H1 (cell line): Measurements from ENCODE around the gene PAX7. TPM values are rescaled to one million over a fixed set of nuclear protein-coding genes. Genes with fewer than 3 reads are reported as not detected.

Experiments
- CTCF ChIA-PET: fragments of 300-600 bp; sonication (Branson Sonifier 250); formaldehyde crosslinking; loops from one replicate; lab custom pipeline; 2021; ENCODE audit not compliant: partially characterized antibody; lab: Charles Lee
- POLR2A ChIA-PET: fragments of 300-600 bp; sonication (Branson Sonifier 250); formaldehyde crosslinking; loops from one replicate; lab custom pipeline; 2021; ENCODE audit warnings: inconsistent platforms; ENCODE audit not compliant: partially characterized antibody; lab: Charles Lee
- DNase-seq, 2 experiments: peaks; one replicate each; pipeline versions ENCODE4 v3.0.0 to v3.0.0-alpha.2; 2010 to 2022; ENCODE audit warnings: low spot score in 2 of 2, low read depth in 1 of 2, mixed read lengths in 1 of 2
- FAIRE-seq: peaks from 2 replicates; lab custom pipeline; 2011; peaks lifted over from hg19 to GRCh38; lab: Jason Lieb, UNC
- H2AFZ ChIP-seq: 2 replicates; pipeline ENCODE4 v1.8.1; 2012; ENCODE audit warnings: low read length, inconsistent platforms
- H2AK5ac ChIP-seq: 2 replicates; pipeline ENCODE4 v1.6.1; 2013; ENCODE audit warnings: low read depth, low read length
- H2BK120ac ChIP-seq: replicated peaks from 2 replicates; pipeline ENCODE3; 2013; ENCODE audit warnings: low read depth, low read length, inconsistent platforms
- H2BK12ac ChIP-seq: 2 replicates; pipeline ENCODE4 v1.6.1; 2013; ENCODE audit warnings: low read depth, low read length
- H2BK15ac ChIP-seq: 2 replicates; pipeline ENCODE4 v1.6.1; 2013; ENCODE audit warnings: low read length
- H2BK20ac ChIP-seq: 2 replicates; pipeline ENCODE4 v1.6.1; 2013; ENCODE audit warnings: low read length
- H2BK5ac ChIP-seq: 2 replicates; pipeline ENCODE4 v1.6.1; 2013; ENCODE audit warnings: low read depth, low read length
- H3K14ac ChIP-seq: 2 replicates; pipeline ENCODE4 v1.6.1; 2013; ENCODE audit warnings: inconsistent platforms; ENCODE audit not compliant: insufficient read length
- H3K18ac ChIP-seq: 2 replicates; pipeline ENCODE4 v1.6.1; 2013; ENCODE audit warnings: low read length; ENCODE audit errors: extremely low read depth
- H3K23ac ChIP-seq: 2 replicates; pipeline ENCODE4 v1.6.1; 2013; ENCODE audit warnings: inconsistent platforms; ENCODE audit not compliant: insufficient read length
- H3K23me2 ChIP-seq: 2 replicates; pipeline ENCODE4 v1.6.1; 2013; ENCODE audit warnings: low read depth, low read length
- H3K27ac ChIP-seq: 2 replicates; pipeline ENCODE4 v1.6.1; 2011; ENCODE audit warnings: low read depth, low read length, inconsistent platforms
- H3K27me3 ChIP-seq, 4 experiments: replicated peaks in 1 of 4; 1 replicate in 1 of 4; 2 replicates in 3 of 4; pipeline versions ENCODE4 v1.6.1 to v1.8.1; 2011 to 2013; ENCODE audit warnings: low read length in 3 of 4, mild to moderate bottlenecking in 3 of 4, inconsistent platforms in 2 of 4, mixed read lengths in 2 of 4, moderate library complexity in 1 of 4; ENCODE audit not compliant: control insufficient read depth in 3 of 4, insufficient read depth in 3 of 4; ENCODE audit errors: extremely low read depth in 1 of 4
- H3K36me3 ChIP-seq, 4 experiments: 2 replicates each; pipeline versions ENCODE4 v1.6.1 to v1.8.1; 2011 to 2013; ENCODE audit warnings: mild to moderate bottlenecking in 4 of 4, low read length in 3 of 4, moderate library complexity in 2 of 4, control low read depth in 1 of 4, inconsistent platforms in 1 of 4; ENCODE audit not compliant: insufficient read depth in 4 of 4, control insufficient read depth in 2 of 4
- H3K4ac ChIP-seq: replicated peaks from 2 replicates; pipeline ENCODE3; 2013; ENCODE audit warnings: low read length, low read depth, mixed read lengths, inconsistent platforms; ENCODE audit not compliant: insufficient read length
- H3K4me1 ChIP-seq, 4 experiments: replicated peaks in 1 of 4; 1 replicate in 1 of 4; 2 replicates in 3 of 4; pipeline versions ENCODE4 v1.6.1 to v1.8.1; 2011 to 2013; ENCODE audit warnings: low read length in 3 of 4, inconsistent platforms in 2 of 4, mixed read lengths in 1 of 4; ENCODE audit not compliant: insufficient read depth in 4 of 4, control insufficient read depth in 3 of 4
- H3K4me2 ChIP-seq, 2 experiments: 2 replicates each; pipeline versions ENCODE4 v1.6.1 to v1.8.1; 2011 to 2013; ENCODE audit warnings: low read depth in 2 of 2, low read length in 2 of 2, control low read depth in 1 of 2, inconsistent platforms in 1 of 2, mild to moderate bottlenecking in 1 of 2; ENCODE audit not compliant: insufficient read depth in 1 of 2
- H3K4me3 ChIP-seq, 4 experiments: fragments of 200-600, 300-600 bp in 1 of 4; sonication (generic), shearing (Covaris generic), sonication (Bioruptor Twin) in 1 of 4; 2 replicates each; pipeline versions ENCODE4 v1.5.1 to v1.8.1; 2011 to 2016; ENCODE audit warnings: low read length in 4 of 4, low read depth in 3 of 4, control low read depth in 2 of 4, inconsistent platforms in 2 of 4, mild to moderate bottlenecking in 2 of 4, mixed read lengths in 1 of 4, moderate library complexity in 1 of 4; ENCODE audit not compliant: insufficient read depth in 2 of 4; ENCODE audit errors: extremely low read depth in 1 of 4
- H3K56ac ChIP-seq: replicated peaks from 2 replicates; pipeline ENCODE3; 2013; ENCODE audit warnings: low read depth, mild to moderate bottlenecking, mixed read lengths, low read length, inconsistent platforms; ENCODE audit not compliant: insufficient read length
- H3K79me1 ChIP-seq: 2 replicates; pipeline ENCODE4 v1.6.1; 2013; ENCODE audit warnings: low read depth, low read length, control low read depth
- H3K79me2 ChIP-seq, 2 experiments: 2 replicates each; pipeline versions ENCODE4 v1.6.1 to v1.8.1; 2012 to 2013; ENCODE audit warnings: low read length in 2 of 2, mild to moderate bottlenecking in 2 of 2, inconsistent platforms in 1 of 2; ENCODE audit not compliant: insufficient read depth in 2 of 2, control insufficient read depth in 1 of 2
- H3K9ac ChIP-seq, 4 experiments: replicated peaks in 1 of 4; 1 replicate in 1 of 4; 2 replicates in 3 of 4; pipeline versions ENCODE4 v1.6.1 to v1.8.1; 2011 to 2013; ENCODE audit warnings: low read depth in 3 of 4, low read length in 3 of 4, control low read depth in 2 of 4, mild to moderate bottlenecking in 2 of 4, moderate library complexity in 2 of 4, inconsistent platforms in 1 of 4; ENCODE audit errors: extremely low read depth in 1 of 4
- H3K9me3 ChIP-seq, 2 experiments: 2 replicates each; pipeline versions ENCODE4 v1.6.1 to v1.8.1; 2012 to 2013; ENCODE audit warnings: mild to moderate bottlenecking in 2 of 2, moderate library complexity in 2 of 2, control low read depth in 1 of 2, inconsistent platforms in 1 of 2, low read depth in 1 of 2, low read length in 1 of 2, mixed read lengths in 1 of 2; ENCODE audit not compliant: insufficient read depth in 2 of 2
- H4K20me1 ChIP-seq, 2 experiments: replicated peaks in 1 of 2; 2 replicates each; pipeline versions ENCODE3 to v1.8.1; 2011 to 2013; ENCODE audit warnings: inconsistent platforms in 2 of 2, low read length in 2 of 2, mild to moderate bottlenecking in 1 of 2; ENCODE audit not compliant: insufficient read depth in 2 of 2, control insufficient read depth in 1 of 2
- H4K5ac ChIP-seq: 2 replicates; pipeline ENCODE4 v1.6.1; 2013; ENCODE audit warnings: low read length, low read depth, mixed read lengths, inconsistent platforms; ENCODE audit not compliant: insufficient read length
- H4K8ac ChIP-seq: 2 replicates; pipeline ENCODE4 v1.8.0; 2013; ENCODE audit warnings: mild to moderate bottlenecking, moderate library complexity, low read length, inconsistent platforms; ENCODE audit not compliant: insufficient read depth; ENCODE audit errors: extremely low read depth
- H4K91ac ChIP-seq: replicated peaks from 2 replicates; pipeline ENCODE3; 2013; ENCODE audit warnings: low read length, mixed read lengths, inconsistent platforms; ENCODE audit not compliant: insufficient read length
- ASH2L ChIP-seq: fragments of 200-600, 300-600 bp; sonication (generic); IDR thresholded peaks from one replicate; pipeline ENCODE4 v1.7.1; 2017; ENCODE audit warnings: low read length
- EP300 ChIP-seq, 2 experiments: IDR thresholded peaks; 1 replicate in 1 of 2; 2 replicates in 1 of 2; pipeline ENCODE4 v1.6.1; 2011 to 2012; ENCODE audit warnings: low read depth in 2 of 2, low read length in 2 of 2, mild to moderate bottlenecking in 2 of 2, borderline replicate concordance in 1 of 2, inconsistent platforms in 1 of 2, moderate library complexity in 1 of 2
- HDAC2 ChIP-seq, 2 experiments: fragments of 300-600 bp in 1 of 2; sonication (generic) in 1 of 2; IDR thresholded peaks; 2 replicates each; pipeline ENCODE4 v1.6.1; 2011 to 2012; ENCODE audit warnings: low read depth in 2 of 2, low read length in 2 of 2, mild to moderate bottlenecking in 2 of 2, moderate library complexity in 2 of 2, borderline replicate concordance in 1 of 2, inconsistent platforms in 1 of 2
- KDM1A ChIP-seq: fragments of 200-600, 300-600 bp; sonication (generic); IDR thresholded peaks from 2 replicates; pipeline ENCODE4 v1.7.1; 2016; ENCODE audit warnings: mild to moderate bottlenecking, low read length, borderline replicate concordance
- KDM4A ChIP-seq: IDR thresholded peaks from one replicate; pipeline ENCODE4 v1.7.1; 2012; ENCODE audit warnings: low read depth, mild to moderate bottlenecking, moderate library complexity, low read length, inconsistent platforms; ENCODE audit not compliant: severe bottlenecking
- POLR2AphosphoS5 ChIP-seq: IDR thresholded peaks from 2 replicates; pipeline ENCODE4 v1.6.1; 2011; ENCODE audit warnings: low read depth, low read length
- RAD21 ChIP-seq, 2 experiments: IDR thresholded peaks in 1 of 2; conservative IDR thresholded peaks in 1 of 2; 2 replicates each; pipeline ENCODE4 v1.6.1; 2011; ENCODE audit warnings: low read depth in 2 of 2, low read length in 2 of 2, improper control_type of control experiment in 1 of 2, inconsistent platforms in 1 of 2, mild to moderate bottlenecking in 1 of 2, moderate library complexity in 1 of 2
- SAP30 ChIP-seq: fragments of 300-600 bp; sonication (generic); IDR thresholded peaks from 2 replicates; pipeline ENCODE4 v1.7.1; 2012; ENCODE audit warnings: low read length, moderate library complexity, mild to moderate bottlenecking, inconsistent platforms; ENCODE audit not compliant: insufficient read depth, insufficient replicate concordance
- WGBS, 2 experiments: shearing (Covaris generic) in 1 of 2; methylation state at CpG; one replicate each; pipeline versions ENCODE4 v1.1.6 to v1.1.7; 2013 to 2015; ENCODE audit warnings: low lambda C conversion rate in 2 of 2, mixed read lengths in 2 of 2, inconsistent platforms in 1 of 2, low coverage in 1 of 2, missing lambda C conversion rate in 1 of 2; ENCODE audit not compliant: insufficient replicate concordance in 2 of 2, insufficient coverage in 1 of 2, insufficient read length in 1 of 2; ENCODE audit errors: extremely low coverage in 1 of 2, missing lambda C conversion rate in 1 of 2; 5-methylcytosine and 5-hydroxymethylcytosine counted together
- polyA plus RNA-seq, 7 experiments: library from polyadenylated mRNA; depleted of rRNA in 3 of 7; stranded (reverse) in 5 of 7; unstranded in 2 of 7; fragments of >200 nt in 5 of 7; fragments of 200-250 nt in 2 of 7; gene quantifications; 1 replicate in 5 of 7; 2 replicates in 1 of 7; 4 replicates in 1 of 7; pipeline versions ENCODE4 v1.2.1 to v1.2.3, GENCODE V29; 2011 to 2013; ENCODE audit warnings: missing spikeins in 2 of 7, mixed read lengths in 2 of 7
- total RNA-seq: library from RNA; stranded (reverse); fragmentation: NEBNext Ultra II Directional; extraction: Animal tissue kit (Norgen Biotek cat#: 25700); gene quantifications from 2 replicates; pipeline ENCODE4 v1.2.1, GENCODE V29; 2021
- TF ChIP-seq, protein P1 (sequence below): IDR thresholded peaks from 2 replicates; pipeline ENCODE4 v1.6.1; 2012; ENCODE audit warnings: inconsistent platforms

The PAX7 gene
- total and polyA plus RNA-seq, 2 of the 8 experiments (the other 6 are each of a cell fraction or from before 2014, with no cell fraction given), result not detected

DNA sequence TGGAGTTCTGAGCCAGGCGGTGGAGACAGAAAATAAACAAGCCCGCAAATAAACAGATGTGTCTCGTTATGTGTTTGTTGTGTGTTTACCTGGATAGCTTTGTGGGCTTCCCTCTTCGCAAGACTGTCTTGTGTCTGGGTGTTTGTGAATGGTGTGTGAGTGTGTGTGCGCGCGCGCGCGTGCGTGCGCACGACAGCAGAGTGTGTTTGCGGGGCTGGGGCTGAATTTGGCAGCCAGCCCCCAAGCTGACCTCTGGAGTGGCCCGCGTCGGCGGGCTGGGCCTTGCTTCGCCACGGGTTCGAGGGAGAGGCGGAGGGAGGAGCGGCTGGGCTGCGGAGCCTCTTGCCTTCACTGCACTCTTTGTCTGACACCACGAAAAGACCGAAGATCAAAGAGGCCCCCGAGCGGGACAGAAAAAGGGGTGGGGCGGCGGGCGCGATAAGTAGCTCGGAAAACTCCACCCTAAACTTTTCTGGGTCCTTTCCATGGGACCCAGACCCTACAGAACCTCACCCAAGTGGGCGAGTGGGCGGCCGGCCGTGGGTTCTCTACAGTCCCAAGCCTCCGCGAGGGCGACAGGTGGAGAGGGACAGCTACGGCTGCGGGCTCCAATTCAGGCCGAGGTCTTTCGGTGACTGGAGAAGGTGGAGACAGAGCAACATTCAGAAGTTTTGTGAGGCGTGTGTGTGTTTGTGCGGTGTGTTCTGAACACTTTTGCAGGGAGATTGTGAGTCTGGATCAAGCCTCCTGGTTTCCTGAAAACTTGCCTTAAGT is 14.5 kb downstream of the PAX7 start:
- Histone ChIP-seq H4K8ac (no peak overlapping the region), H2BK15ac (no peak overlapping the region), H3K4me1 (peaks cover 23 to 59% (median 33%) of the 10 kb centered on the region in 4 experiments), H3K27me3 (peaks cover 72 to 96% (median 89%) of the 10 kb centered on the region in 4 experiments), H2BK20ac (no peak overlapping the region), H2BK5ac (no peak overlapping the region), H3K36me3 (no peaks in the 10 kb centered on the region; a peak in 1 of 8 replicates), H4K20me1 (peaks cover 8 to 23% of the 10 kb centered on the region in 2 experiments), H2AK5ac (peak overlapping the region; percentile 57; the same call in 1 of the 2 replicates), H3K14ac (no peak overlapping the region), H4K91ac (no peak overlapping the region), H3K56ac (no peak overlapping the region), H3K79me1 (no peaks in the 10 kb centered on the region), H2BK12ac (no peak overlapping the region), H3K4me2 (peak overlapping the region; percentile 15 to 82; a peak in 2 of 4 replicates), H3K79me2 (no peaks in the 10 kb centered on the region), H3K27ac (no peak overlapping the region), H3K9me3 (no peaks in the 10 kb centered on the region), H2AFZ (no peak overlapping the region), H2BK120ac (no peak overlapping the region), H3K4me3 (peak overlapping the region in 1 of 4 experiments; percentile 11; a peak in 1 of 8 replicates), H3K23me2 (peaks cover 9% of the 10 kb centered on the region; the same call in 1 of the 2 replicates), H3K9ac (no peak overlapping the region), H4K5ac (no peak overlapping the region), H3K4ac (no peak overlapping the region), H3K23ac (no peak overlapping the region), H3K18ac (no peak overlapping the region)
- POLR2A ChIA-PET, result interaction anchor here (0.9 to 5.6 kb wide), 3 partner anchors 11 to 31 kb away, joined by 3 to 56 read pairs (median 5); partner anchors contain the start of gene PAX7
- DNase-seq (peak in 1 of 2 experiments; percentile 59), FAIRE-seq (no peak)
- CTCF ChIA-PET, result interaction anchor here (0.7 to 3.8 kb wide), 12 partner anchors 12 to 237 kb away, joined by 3 to 20 read pairs (median 4); no protein-coding TSS in a partner anchor
- WGBS, 2 experiments, result 5% methylated on average over 40 of the region's 46 CpGs; no CpG with 5 or more reads in 1 of the 2 experiments
- TF ChIP-seq RAD21 (IDR thresholded peaks at IDR 0.05 in 1 of 2, conservative IDR thresholded peaks at IDR 0.05 in 1 of 2; ENCODE audit: low read depth in 2 of 2, low read length in 2 of 2) (no peak), KDM4A (no peak), POLR2AphosphoS5 (no peak), HDAC2 (IDR thresholded peaks at IDR 0.05; ENCODE audit: borderline replicate concordance in 1 of 2, low read depth in 2 of 2, low read length in 2 of 2) (no peak), ASH2L (peak; percentile 9), EP300 (IDR thresholded peaks at IDR 0.05; ENCODE audit: borderline replicate concordance in 1 of 2, low read depth in 2 of 2, low read length in 2 of 2) (no peak), KDM1A (no peak), SAP30 (no peak)
- TF ChIP-seq, protein P1, sequence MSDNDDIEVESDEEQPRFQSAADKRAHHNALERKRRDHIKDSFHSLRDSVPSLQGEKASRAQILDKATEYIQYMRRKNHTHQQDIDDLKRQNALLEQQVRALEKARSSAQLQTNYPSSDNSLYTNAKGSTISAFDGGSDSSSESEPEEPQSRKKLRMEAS, result no peak
